ENCODE data around the gene ERCC6L2.

Gene ERCC6L2

GRCh38 chr9:95874303-95874988, 1.0 kb upstream of the ERCC6L2 start:
- H3K9me3 ChIP-seq (ENCODE audit: low read depth, low read length), result no peaks in the 10 kb centered on the region
- no peak overlapping the region for H3K4me3 ChIP-seq
- H3K36me3 ChIP-seq (ENCODE audit: insufficient read depth, low read length), result 0 out of 2 replicates have a peak, but pooled peaks cover 6% of the 10 kb centered on the region
- H3K27ac ChIP-seq, result peak overlapping the region; percentile 74
- H3K9ac ChIP-seq (ENCODE audit: insufficient read length), result no peak overlapping the region
- no peak for DNase-seq (ENCODE audit: low read depth, low spot score)
- no peak for TF ChIP-seq FOXP2 (optimal IDR thresholded peaks at IDR 0.05; ENCODE audit: control extremely low read depth, extremely low read length, insufficient read depth)
- TF ChIP-seq EZH2 (IDR thresholded peaks at IDR 0.05), result no peak
- no peak for TF ChIP-seq POLR2AphosphoS5 (IDR thresholded peaks at IDR 0.05; ENCODE audit: borderline replicate concordance, low read depth, low read length)

DNA sequence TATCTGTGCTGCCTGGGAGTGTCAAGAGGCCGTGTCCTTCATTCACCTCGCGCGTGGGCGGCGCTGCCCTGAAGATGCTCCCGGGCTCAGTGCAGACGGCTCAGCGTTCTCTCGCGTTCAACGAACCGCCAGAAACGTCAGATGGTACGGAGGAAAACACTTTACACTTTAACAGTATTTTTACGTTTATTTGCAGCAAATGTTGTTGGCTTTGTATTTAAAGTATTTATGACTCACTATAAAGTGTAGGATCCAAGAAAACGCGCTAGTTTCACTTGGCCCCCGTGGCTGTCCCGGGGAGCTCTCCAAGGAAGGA, 544 bp upstream of the ERCC6L2 start:
- TF ChIP-seq EZH2 (IDR thresholded peaks at IDR 0.05) (no peak), FOXP2 (optimal IDR thresholded peaks at IDR 0.05; ENCODE audit: control extremely low read depth, extremely low read length, insufficient read depth) (peak; percentile 25)
- Histone ChIP-seq H3K9me3 (ENCODE audit: low read depth, low read length) (no peaks in the 10 kb centered on the region), H3K27ac (peak overlapping the region; percentile 74), H3K9ac (ENCODE audit: insufficient read length) (no peak overlapping the region), H3K36me3 (ENCODE audit: insufficient read depth, low read length) (0 out of 2 replicates have a peak, but pooled peaks cover 6% of the 10 kb centered on the region), H3K4me3 (no peak overlapping the region)
- DNase-seq (ENCODE audit: low read depth, low spot score), result no peak

GRCh38 chr9:95876138-95876444, 600 bp downstream of the ERCC6L2 start:
- no peak overlapping the region for H3K9ac ChIP-seq (ENCODE audit: insufficient read length)
- H3K27ac ChIP-seq, result no peak overlapping the region; the same call in 1 of the 2 replicates
- no peaks in the 10 kb centered on the region for H3K9me3 ChIP-seq (ENCODE audit: low read depth, low read length)
- TF ChIP-seq FOXP2 (optimal IDR thresholded peaks at IDR 0.05; ENCODE audit: control extremely low read depth, extremely low read length, insufficient read depth) (no peak), POLR2AphosphoS5 (IDR thresholded peaks at IDR 0.05; ENCODE audit: borderline replicate concordance, low read depth, low read length) (no peak), EZH2 (IDR thresholded peaks at IDR 0.05) (no peak)
- H3K36me3 ChIP-seq (ENCODE audit: insufficient read depth, low read length), result 0 out of 2 replicates have a peak, but pooled peaks cover 6% of the 10 kb centered on the region
- H3K4me3 ChIP-seq, result no peak overlapping the region
- no peak for DNase-seq (ENCODE audit: low read depth, low spot score)

DNA sequence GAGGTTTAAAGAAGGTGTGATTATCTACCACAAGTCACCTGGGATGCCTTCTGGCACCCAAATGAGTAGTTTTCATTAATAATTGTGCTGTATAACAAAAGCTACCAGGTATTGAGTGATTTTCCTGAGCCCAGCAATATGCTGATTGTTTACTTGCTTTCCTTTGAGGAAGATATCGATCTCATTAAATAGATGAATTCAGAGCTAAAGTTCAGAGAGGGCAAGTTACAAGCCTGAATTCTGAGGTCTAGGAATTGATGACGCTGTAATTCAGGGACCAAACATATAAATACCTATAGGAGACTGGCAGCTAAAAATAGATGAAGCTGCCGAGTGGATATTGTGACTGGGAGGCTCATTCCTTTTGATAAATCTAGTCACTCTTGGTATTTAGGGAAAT, 1.1 kb downstream of the ERCC6L2 start:
- DNase-seq (ENCODE audit: low read depth, low spot score), result no peak
- no peak overlapping the region for H3K9ac ChIP-seq (ENCODE audit: insufficient read length)

DNA sequence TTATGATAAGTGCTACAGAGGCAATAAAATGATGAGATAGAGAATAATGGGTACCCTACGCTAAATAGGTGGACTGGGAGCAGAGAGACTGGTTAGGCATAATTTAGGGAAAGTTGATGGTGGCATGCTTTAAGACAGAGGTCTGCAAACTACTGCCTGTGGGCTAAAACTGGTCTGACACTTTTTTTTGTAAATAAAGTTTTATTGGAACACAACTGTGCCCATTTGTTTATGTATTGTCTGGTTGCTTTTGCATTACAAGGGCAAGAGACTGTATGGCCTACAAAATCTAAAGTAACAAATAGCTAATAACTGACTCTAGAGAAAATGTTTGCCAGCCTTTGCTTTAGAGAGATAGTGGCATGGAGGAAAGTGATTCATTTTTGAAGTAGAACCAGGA, 2.5 kb downstream of the ERCC6L2 start:
- H3K9me3 ChIP-seq (ENCODE audit: low read depth, low read length), result no peaks in the 10 kb centered on the region
- TF ChIP-seq EZH2 (IDR thresholded peaks at IDR 0.05), result no peak
- no peak for TF ChIP-seq POLR2AphosphoS5 (IDR thresholded peaks at IDR 0.05; ENCODE audit: borderline replicate concordance, low read depth, low read length)
- no peak for TF ChIP-seq FOXP2 (optimal IDR thresholded peaks at IDR 0.05; ENCODE audit: control extremely low read depth, extremely low read length, insufficient read depth)
- DNase-seq (ENCODE audit: low read depth, low spot score), result no peak
- no peak overlapping the region for H3K27ac ChIP-seq
- peaks cover 16% of the 10 kb centered on the region for H3K36me3 ChIP-seq (ENCODE audit: insufficient read depth, low read length)
- H3K9ac ChIP-seq (ENCODE audit: insufficient read length), result no peak overlapping the region
- no peak overlapping the region for H3K4me3 ChIP-seq

More for the DNA sequence above, 1.1 kb downstream of the ERCC6L2 start:
- H3K36me3 ChIP-seq (ENCODE audit: insufficient read depth, low read length), result peaks cover 9% of the 10 kb centered on the region
- no peaks in the 10 kb centered on the region for H3K9me3 ChIP-seq (ENCODE audit: low read depth, low read length)
- H3K27ac ChIP-seq, result no peak overlapping the region; the same call in 1 of the 2 replicates
- TF ChIP-seq FOXP2 (optimal IDR thresholded peaks at IDR 0.05; ENCODE audit: control extremely low read depth, extremely low read length, insufficient read depth), result no peak
- no peak for TF ChIP-seq EZH2 (IDR thresholded peaks at IDR 0.05)
- TF ChIP-seq POLR2AphosphoS5 (IDR thresholded peaks at IDR 0.05; ENCODE audit: borderline replicate concordance, low read depth, low read length), result no peak
- H3K4me3 ChIP-seq, result no peak overlapping the region

- no peaks in the 10 kb centered on the region for H3K9me3 ChIP-seq (ENCODE audit: low read depth, low read length)
- DNase-seq (ENCODE audit: low read depth, low spot score), result no peak
- TF ChIP-seq EZH2 (IDR thresholded peaks at IDR 0.05) (no peak), POLR2AphosphoS5 (IDR thresholded peaks at IDR 0.05; ENCODE audit: borderline replicate concordance, low read depth, low read length) (no peak), FOXP2 (optimal IDR thresholded peaks at IDR 0.05; ENCODE audit: control extremely low read depth, extremely low read length, insufficient read depth) (no peak)
- H3K9ac ChIP-seq (ENCODE audit: insufficient read length), result no peak overlapping the region
- no peak overlapping the region for H3K27ac ChIP-seq
- H3K36me3 ChIP-seq (ENCODE audit: insufficient read depth, low read length), result peaks cover 30% of the 10 kb centered on the region
- no peak overlapping the region for H3K4me3 ChIP-seq
Observed at GRCh38 chr9:95879591-95879990, 4.1 kb downstream of the ERCC6L2 start.

- Histone ChIP-seq H3K9me3 (ENCODE audit: low read depth, low read length) (no peaks in the 10 kb centered on the region), H3K9ac (ENCODE audit: insufficient read length) (no peak overlapping the region), H3K36me3 (ENCODE audit: insufficient read depth, low read length) (peaks cover 35% of the 10 kb centered on the region), H3K27ac (no peak overlapping the region), H3K4me3 (no peak overlapping the region)
- TF ChIP-seq POLR2AphosphoS5 (IDR thresholded peaks at IDR 0.05; ENCODE audit: borderline replicate concordance, low read depth, low read length), result no peak
- TF ChIP-seq FOXP2 (optimal IDR thresholded peaks at IDR 0.05; ENCODE audit: control extremely low read depth, extremely low read length, insufficient read depth), result no peak
- no peak for TF ChIP-seq EZH2 (IDR thresholded peaks at IDR 0.05)
- DNase-seq (ENCODE audit: low read depth, low spot score), result no peak
Observed at GRCh38 chr9:95880021-95880690, 4.7 kb downstream of the ERCC6L2 start.

DNA sequence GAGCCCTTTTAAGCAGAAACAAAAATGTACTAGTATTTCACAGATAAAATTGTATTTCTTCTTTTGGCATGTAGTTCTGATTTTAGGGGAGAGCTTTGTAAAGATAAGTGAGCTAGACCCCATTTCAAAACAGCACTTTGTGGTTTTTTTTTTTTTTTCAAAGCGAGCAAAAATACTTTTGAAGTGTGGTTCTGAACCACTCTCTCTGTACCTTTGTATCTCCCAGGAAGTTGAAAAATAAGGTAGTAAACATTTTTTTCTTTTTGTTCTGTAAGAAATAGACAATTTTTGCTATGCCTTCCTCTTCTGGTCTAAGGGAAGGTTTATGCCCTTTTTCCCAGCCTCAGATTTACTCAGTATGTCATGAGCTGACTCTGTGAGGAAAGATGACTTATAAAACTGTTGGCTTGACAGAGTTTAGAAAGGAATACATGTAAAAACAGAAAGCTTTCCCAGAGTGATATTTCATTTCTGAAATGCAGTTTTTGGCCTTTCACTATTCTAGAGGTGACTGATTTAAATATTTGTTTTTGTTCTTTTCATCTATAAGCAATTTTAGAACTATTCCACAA, 12.5 kb downstream of the ERCC6L2 start:
- TF ChIP-seq POLR2AphosphoS5 (IDR thresholded peaks at IDR 0.05; ENCODE audit: borderline replicate concordance, low read depth, low read length) (no peak), EZH2 (IDR thresholded peaks at IDR 0.05) (no peak), FOXP2 (optimal IDR thresholded peaks at IDR 0.05; ENCODE audit: control extremely low read depth, extremely low read length, insufficient read depth) (no peak)
- no peak for DNase-seq (ENCODE audit: low read depth, low spot score)
- Histone ChIP-seq H3K36me3 (ENCODE audit: insufficient read depth, low read length) (peaks cover 51% of the 10 kb centered on the region), H3K9me3 (ENCODE audit: low read depth, low read length) (peaks cover 4% of the 10 kb centered on the region; the same call in 1 of the 2 replicates), H3K9ac (ENCODE audit: insufficient read length) (no peak overlapping the region), H3K27ac (peak overlapping the region; percentile 34; the same call in 1 of the 2 replicates), H3K4me3 (no peak overlapping the region)
